ENCODE data around the gene GAS2L2.
"Not testable (repeated sequence)": the region's sequence is repeated elsewhere in the genome, so short reads cannot be mapped to it uniquely, and the experiment has no call there.

The GAS2L2 gene

GRCh38 chr17:35726953-35727460, 26.0 kb downstream of the GAS2L2 start:
- no peak for DNase-seq (ENCODE audit: low read depth)

GRCh38 chr17:35726127-35726952, 26.7 kb downstream of the GAS2L2 start:
- no peak for DNase-seq (ENCODE audit: low read depth)

GRCh38 chr17:35725802-35726126, 27.3 kb downstream of the GAS2L2 start:
- DNase-seq (ENCODE audit: low read depth) = no peak

- DNase-seq (ENCODE audit: low read depth) = no peak
These were observed 28.0 kb downstream of the GAS2L2 start for GRCh38 chr17:35725058-35725457.

GRCh38 chr17:35723735-35724134, 29.3 kb downstream of the GAS2L2 start:
- no peak for DNase-seq (ENCODE audit: low read depth)

- DNase-seq (ENCODE audit: low read depth) = no peak
These were observed 35.6 kb downstream of the GAS2L2 start for GRCh38 chr17:35717475-35717874.

- DNase-seq (ENCODE audit: low read depth) = no peak
These were observed 36.1 kb downstream of the GAS2L2 start for GRCh38 chr17:35716897-35717465.

DNA sequence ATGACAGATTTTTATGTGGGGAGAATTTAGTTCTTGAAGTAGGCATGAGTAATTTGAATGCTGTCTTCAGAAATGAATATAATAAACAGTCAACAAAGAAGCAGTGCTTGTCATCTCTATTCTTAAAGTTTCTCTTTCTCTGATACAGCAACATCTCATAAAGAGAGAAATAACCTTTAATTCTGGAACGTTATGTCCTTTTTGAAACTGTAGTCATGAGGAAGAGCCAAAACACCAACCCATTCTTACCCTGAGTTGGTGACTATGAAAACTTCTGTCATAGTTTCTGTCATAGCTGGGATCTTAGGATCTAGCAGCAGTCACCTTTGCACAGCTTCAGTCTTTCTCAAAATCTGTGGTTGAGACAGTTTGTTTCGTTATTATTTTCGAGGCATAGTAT, 36.9 kb downstream of the GAS2L2 start:
- DNase-seq (ENCODE audit: low read depth) = no peak

DNA sequence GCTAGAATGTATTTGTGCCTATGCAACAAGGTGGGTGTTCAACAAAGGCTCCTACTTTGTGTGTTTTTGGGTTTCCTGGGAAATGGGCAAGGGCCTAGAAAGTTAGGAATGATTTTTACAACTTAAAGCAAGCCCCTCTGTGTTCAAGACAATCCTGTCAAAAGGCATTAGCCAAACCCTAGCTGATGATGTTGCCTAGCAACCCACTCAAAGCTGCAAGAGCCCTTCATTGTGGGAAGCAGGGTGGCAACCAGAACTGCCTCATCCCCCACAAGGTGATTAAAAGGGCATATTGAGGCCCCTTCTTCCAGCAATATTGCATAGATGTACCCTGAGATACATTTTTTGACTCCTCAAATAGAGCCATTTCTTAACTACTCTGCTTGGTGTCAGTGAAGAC, 37.6 kb downstream of the GAS2L2 start:
- DNase-seq (ENCODE audit: low read depth) = no peak

DNA sequence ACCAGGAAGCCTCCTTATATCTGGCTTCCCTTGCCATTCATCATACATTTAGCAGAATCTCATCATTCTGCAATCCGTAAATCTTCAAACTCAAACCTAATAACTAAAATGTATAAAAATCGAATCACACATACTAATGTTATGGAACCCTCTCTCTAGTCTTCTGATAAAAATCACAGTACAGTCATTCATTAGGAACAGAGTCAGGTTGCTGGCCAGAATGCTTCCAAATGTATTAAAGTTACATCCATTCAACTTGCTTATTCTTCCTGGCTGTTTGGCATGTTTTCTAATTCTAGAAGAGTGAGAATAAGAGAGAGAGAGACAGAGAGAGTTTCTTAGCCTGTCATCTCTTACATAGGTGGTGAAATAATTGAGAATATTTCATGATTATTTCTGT, 38.1 kb downstream of the GAS2L2 start:
- DNase-seq (ENCODE audit: low read depth) = no peak

GRCh38 chr17:35713069-35713728, 39.8 kb downstream of the GAS2L2 start:
- no peak for DNase-seq (ENCODE audit: low read depth)

DNA sequence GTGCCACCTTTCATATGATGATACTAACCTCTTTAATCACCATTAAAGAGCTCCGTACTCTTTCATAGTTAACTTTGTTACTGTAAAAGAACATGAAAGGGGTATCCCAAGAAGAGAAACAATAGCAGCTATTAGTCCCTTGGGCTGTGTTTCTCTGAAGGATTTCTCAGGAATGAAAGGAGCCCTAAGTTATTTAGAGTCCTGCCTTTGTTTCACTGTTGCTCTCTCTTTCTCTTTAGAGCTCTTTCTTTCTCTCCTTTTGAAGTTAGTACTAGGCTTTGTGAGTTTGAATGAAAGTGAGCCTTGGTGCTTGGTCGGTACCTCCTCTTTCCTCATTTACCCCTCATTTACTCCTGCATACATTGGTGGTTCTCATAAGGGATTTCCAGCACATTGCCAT, 42.1 kb downstream of the GAS2L2 start:
- no peak for DNase-seq (ENCODE audit: low read depth)

DNA sequence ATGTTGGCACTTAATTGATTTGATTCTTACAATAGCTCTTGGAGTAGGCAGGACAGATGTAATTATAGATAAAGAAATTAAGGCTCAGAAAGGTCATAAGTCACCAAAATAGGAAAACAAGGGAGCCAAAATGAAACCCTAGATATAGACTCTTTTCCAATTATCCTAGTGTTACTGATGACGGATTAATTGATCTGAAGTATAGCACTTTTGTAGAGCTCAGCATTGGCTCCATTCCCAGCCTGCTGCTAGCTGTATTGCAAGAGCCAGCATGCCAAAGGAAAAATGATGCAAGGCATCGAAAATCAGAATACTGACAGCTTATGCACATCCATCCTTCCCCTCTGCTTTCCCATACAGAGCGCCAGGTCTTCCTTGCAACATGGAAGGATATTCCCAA, 43.2 kb downstream of the GAS2L2 start:
- no peak for DNase-seq (ENCODE audit: low read depth)

GRCh38 chr17:35708951-35709350, 44.1 kb downstream of the GAS2L2 start:
- DNase-seq (ENCODE audit: low read depth) = no peak

GRCh38 chr17:35708149-35708548, 44.9 kb downstream of the GAS2L2 start:
- DNase-seq (ENCODE audit: low read depth) = no peak

DNA sequence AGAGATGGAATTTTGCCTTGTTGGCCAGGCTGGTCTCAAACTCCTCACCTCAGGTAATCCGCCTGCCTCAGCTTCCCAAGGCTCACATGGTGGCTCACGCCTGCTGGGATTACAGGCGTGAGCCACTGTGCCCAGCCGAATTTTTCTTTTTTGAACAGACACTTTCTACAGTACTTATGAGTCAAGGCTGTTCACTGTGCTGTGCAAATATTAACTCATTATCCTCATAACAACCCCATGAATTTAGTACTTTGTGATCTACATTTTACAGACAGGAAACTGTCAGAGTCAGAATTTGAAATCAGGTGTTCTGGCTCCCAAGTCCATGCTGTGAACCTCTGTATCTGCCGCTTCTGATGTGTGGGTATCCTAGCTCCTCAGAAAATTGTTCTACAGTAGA, 47.3 kb downstream of the GAS2L2 start:
- no peak for DNase-seq (ENCODE audit: low read depth)

DNA sequence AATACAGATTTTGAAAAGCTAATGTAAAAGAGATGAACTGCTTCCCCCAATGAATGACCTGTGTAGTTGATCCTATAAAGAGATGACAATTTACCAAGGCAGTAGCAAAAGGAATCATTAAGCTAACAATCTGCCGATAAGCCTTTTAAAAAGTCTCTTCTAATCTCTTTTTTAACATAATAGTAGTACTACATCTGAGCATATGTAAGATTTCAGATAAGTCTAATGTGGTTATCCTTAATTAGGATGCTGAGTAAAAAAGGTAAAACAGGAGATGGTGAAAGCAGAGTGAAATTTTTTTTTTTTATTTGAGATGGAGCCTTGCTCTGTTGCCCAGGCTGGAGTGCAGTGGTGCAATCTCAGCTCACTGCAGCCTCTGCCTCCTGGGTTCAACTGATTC, 47.8 kb downstream of the GAS2L2 start:
- DNase-seq (ENCODE audit: low read depth) = no peak

GRCh38 chr17:35703308-35703707, 49.7 kb downstream of the GAS2L2 start:
- DNase-seq (ENCODE audit: low read depth) = not testable (repeated sequence)

DNA sequence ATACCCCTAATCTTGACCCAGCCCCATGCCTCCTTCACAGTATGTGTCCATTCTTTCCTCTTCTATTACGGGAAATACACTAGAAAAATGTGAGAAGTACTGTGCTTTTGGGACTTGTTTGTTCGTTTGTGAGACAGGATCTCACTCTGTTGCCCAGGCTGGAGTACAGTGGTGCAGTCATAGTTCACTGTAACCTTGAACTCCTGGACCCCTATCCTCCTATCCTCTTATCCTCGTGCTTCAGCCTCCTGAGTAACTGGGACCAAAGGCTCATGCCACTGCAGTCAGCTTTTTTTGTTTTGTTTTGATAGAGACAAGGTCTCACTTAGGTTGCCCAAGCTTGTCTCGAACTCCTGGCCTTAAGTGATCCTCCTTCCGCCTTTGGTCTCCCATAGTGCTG, 51.5 kb downstream of the GAS2L2 start:
- no peak for DNase-seq (ENCODE audit: low read depth)

DNA sequence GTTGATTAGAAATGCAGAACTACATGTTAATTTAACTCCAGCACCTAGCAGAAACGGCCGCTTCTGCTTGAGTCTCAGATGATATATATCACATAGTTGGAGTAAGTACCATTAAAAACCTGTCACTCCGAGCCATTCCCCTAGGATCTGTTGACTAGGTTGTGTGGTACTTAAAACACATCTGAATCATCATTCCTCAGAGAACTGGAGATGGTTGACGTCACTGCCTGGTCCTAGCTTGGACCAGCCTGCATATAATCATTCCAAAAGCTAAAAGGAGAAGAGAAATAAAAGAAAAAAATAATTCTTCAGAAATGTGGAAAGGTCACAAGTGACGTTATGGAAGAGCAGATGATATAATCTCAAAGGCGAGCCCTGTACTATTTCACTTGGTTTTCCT, 52.9 kb downstream of the GAS2L2 start:
- DNase-seq (ENCODE audit: low read depth) = no peak

- no peak for DNase-seq (ENCODE audit: low read depth)
These were observed 54.2 kb downstream of the GAS2L2 start for GRCh38 chr17:35698800-35699199.

DNA sequence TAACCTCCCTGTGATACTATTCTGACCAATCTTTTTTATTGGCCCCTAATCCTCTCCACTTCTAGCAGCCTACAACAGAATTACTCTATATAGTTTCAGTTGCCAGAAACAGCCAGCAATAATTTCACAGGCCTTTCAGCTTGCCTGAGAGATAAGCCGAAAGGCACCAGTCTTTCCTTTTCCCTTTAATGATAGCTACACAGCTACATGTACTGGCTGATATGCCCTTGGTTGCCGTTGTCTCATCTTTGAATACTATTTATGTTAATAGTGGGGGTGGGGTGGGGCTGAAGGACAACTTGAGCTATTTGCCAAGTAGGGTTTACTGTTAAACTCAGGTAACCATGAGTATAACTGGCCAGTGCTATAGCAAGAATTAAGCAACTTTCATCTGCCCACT, 57.4 kb downstream of the GAS2L2 start:
- no peak for DNase-seq (ENCODE audit: low read depth)

DNA sequence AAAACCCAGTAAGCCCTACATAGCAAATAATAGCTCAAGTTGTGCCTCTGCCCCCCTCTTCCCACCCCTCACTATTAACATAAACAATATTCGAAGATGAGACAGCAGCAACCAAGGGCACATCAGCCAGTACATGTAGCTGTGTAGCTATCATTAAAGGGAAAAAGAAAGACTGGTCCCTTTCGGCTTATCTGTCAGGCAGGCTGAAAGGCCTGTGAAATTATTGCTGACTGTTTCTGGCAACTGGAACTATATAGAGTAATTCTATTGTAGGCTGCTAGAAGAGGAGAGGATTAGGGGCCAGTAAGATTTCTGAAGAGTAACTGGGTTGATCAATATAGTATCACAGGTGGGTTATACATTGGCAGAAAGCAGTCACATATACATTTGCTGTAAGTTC, 58.1 kb downstream of the GAS2L2 start:
- no peak for DNase-seq (ENCODE audit: low read depth)
